GM21526 (cell line): ENCODE measurements around the gene GOLT1A.
"Not testable (repeated sequence)": the region's sequence is repeated elsewhere in the genome, so short reads cannot be mapped to it uniquely, and the experiment has no call there.

Source experiments
- ATAC-seq: cut with Tn5 transposase; IDR thresholded peaks from one replicate; pipeline ENCODE4 v1.9.1; 2021; ENCODE audit warnings: moderate library complexity; ENCODE audit not compliant: unreplicated experiment, low FRiP score

Gene GOLT1A

DNA sequence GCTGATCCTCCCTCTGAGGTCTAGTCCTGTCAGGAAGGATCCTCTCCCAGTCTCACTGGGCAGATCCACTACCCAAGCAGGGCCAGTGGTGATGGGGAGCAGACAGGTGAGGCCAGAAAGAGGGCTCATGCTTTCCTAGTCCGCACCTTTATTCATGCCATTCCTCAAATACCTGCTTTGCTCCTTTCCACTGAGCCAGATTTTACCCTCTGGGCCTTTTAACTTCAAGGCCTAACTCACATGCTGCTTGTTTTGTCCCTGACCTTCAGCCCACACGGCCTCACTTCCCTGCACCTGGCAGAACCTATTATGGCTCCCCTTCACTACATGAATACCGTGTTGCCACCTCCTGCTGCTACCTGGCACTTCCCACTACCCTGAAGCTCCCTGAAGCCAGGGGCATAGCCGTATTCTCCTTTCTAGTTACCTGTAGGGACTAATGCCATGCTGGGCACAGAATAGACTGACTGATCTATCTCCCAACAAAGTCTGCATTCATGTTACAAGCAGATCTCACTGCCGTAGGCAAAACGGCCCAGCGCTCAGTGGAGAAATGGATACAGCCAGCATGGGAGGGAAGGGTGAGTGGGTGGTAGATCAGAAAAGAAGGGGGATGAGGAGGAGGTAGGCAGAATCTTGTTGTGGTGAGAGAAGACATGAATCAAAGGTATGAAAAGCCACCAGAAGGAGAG, 36.1 kb upstream of the GOLT1A start:
- no peak for ATAC-seq

DNA sequence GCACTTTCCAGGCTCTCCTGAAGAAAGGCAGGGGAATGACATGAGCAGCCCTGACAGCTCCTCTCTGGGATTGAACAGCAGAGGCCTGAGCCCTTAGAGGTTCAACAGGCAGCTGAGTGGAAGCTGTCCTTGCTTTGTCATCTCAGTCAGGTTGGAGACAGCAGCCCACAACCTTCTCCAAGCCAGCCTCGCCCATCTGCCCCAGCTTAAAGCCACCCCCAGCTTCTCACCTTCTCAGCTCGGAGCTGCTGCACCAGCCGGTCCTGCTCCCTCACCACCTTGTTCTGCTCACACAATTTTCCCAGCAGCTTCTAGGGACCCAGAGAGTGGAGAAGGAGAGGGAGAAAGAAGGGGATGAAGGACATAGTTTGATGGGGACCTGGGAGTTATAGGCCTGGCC, 35.2 kb upstream of the GOLT1A start:
- ATAC-seq: no peak

DNA sequence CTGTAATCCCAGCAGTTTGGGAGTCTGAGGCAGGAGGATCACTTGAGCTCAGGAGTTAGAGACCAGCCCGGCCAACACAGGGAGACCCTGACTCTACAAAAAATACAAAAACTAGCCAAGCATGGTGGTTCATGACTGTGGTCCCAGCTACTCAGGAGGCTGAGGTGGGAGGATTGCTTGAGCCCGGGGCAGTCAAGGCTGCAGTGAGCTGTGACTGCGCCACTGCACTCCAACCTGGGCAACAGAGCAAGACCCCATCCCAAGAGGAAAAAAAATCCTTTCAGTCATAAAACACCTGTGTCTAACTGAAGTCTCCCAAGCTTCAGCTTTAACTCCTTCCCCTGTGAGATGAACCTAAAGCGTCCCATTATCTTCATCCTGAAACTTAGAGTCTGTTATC, 33.1 kb upstream of the GOLT1A start:
- ATAC-seq: no peak

DNA sequence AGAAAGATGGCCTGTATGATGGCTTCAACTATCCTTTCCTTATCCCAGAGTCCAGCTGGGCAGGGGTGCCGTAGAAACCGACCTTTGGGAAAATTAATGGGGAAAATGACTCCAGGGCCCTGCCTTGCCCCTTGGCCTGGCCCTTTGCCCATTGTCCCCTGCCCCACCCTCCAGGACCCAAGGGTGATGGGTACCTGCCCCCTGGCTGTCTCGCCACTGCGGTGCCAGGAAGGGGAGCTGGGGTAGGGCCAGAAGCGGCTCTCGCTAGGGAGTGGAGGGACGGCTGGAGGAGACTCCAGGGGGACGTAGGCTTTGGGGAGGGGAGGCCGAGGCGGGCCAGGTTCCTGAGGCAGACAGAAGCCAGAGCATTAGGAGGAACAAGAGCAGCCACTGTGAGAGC, 29.1 kb upstream of the GOLT1A start:
- no peak for ATAC-seq

DNA sequence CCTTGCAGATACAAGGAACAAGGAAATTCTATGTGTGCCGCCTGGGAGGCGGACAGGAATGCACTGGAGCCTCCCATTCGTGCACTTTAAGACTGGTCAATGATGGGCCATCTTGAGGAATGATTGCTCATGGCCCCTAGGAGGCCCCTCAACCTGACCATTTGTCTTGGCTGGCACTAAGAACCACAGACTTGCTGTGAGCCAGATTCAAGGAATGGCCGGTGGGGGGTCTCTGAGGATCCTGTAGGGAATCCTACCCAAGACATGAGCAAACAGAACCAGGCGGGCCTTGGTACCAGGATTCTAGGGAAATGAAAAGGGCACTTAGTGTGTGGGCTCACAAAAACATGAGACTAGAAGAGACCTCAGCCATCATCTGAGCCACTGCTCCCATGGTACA, 28.1 kb upstream of the GOLT1A start:
- no peak for ATAC-seq

DNA sequence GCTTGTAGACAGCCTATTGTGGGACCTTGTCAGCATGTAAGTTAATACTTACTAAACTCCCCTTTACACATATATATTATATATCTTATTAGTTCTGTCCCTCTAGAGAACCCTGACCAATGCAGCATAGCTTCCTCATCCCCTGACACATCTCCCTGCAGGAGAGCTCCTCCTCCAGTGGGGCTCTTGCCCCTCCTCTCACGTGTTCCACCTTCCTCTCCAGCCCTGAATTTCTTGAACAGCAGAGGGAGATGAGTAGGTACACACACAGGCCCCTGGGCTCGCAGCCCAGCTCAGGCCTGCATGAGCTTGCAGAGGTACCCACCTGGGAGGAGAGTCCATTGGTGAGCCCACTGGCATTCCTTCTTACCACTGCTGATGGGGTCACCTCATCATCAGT, 27.3 kb upstream of the GOLT1A start:
- no peak for ATAC-seq

DNA sequence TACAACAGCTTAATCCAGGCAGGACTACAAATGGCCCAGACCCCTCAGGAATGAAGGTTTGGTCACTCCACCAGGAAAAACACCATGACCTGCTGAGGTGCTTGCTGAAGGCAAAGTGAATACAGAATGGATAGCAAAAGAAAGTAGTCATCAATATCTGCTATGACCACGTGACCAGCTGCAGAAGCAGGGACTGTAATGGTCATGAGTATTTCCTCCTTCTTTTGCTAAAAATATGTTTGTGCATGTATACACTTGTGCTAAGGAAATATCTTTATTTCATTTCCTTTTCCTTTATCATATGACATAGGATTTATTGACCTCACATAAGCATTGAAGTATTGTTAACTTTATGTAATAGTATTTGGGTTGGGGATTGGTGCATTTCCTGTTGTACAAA, 26.4 kb upstream of the GOLT1A start:
- no peak for ATAC-seq

DNA sequence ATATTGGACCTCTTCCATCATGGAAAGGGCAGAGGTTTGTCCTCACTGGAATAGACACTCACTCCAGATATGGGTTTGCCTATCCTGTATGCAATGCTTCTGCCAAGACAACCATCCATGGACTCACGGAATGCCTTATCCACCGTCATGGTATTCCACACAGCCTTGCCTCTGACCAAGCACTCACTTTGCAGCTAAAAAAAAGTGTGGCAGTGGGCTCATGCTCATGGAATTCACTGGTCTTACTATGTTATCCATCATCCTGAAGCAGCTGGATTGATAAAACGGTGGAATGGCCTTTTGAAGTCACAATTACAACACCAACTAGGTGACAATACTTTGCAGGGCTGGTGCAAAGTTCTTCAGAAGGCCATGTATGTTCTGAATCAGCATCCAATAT, 25.6 kb upstream of the GOLT1A start:
- ATAC-seq: not testable (repeated sequence)

DNA sequence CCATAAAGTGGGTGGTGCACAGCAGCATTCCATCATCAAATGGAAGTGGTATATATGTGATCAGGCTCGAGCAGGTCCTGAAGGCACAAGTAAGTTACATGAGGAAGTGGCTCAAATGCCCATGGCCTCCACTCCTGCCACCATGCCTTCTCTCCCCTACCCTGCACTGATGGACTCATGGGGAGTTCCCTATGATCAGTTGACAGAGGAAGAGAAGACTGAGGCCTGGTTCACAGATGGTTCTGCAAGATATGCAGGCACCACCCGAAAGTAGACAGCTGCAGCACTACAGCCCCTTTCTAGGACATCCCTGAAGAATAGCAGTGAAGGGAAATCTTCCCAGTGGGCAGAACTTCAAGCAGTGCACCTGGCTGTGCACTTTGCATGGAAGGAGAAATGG, 24.7 kb upstream of the GOLT1A start:
- not testable (repeated sequence) for ATAC-seq

DNA sequence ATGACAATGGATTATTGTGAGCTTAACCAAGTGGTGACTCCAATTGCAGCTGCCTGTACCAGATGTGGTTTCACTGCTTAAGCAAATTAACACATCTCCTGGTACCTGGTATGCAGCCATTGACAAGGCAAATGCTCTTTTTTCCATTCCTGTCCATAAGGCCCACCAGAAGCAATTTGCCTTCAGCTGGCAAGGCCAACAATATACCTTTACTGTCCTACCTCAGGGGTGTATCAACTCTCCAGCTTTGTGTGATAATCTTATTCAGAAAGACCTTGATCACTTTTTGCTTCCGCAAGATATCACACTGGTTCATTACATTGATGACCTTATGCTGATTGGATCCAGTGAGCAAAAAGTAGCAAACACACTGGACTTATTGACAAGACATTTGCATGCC, 23.7 kb upstream of the GOLT1A start:
- ATAC-seq: not testable (repeated sequence)

DNA sequence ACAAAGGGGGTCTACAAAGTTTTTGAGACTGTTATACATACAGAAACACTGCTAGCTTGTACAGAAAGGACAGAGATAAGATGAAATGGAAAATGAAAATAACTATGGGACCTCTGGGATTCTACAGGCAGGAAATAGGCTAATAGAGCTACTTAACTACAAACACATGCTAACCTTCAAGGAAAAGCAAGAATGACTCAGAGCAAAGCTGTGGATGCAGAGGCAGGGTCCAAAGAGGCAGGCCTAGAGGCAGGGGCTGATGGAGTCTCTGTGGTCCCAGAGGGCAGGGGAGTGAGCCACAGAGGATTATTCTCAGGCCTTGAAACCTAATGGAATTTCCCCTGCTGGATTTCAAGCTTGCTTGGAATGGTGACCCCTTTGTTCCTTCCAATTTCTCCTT, 18.7 kb upstream of the GOLT1A start:
- no peak for ATAC-seq

DNA sequence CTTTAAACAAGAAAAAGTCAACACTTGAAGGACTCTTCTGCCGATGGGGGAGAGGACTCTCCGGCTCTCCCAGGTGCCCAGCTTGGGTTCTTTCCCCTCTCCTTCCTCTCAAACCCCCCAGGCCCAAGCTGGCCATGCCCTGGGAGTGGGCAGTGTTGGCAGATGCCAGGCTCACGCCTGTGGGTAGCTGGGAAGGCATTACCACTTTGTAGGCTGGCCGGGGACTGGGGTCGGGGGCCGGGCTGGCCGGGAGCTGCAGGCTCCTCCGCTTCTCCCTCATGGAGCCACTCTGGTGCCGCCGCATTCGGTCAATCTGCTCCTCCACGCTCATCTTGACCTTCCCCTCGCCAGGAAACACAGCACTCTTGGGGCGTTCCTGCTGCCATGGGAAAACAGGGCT, 16.4 kb upstream of the GOLT1A start:
- no peak for ATAC-seq

DNA sequence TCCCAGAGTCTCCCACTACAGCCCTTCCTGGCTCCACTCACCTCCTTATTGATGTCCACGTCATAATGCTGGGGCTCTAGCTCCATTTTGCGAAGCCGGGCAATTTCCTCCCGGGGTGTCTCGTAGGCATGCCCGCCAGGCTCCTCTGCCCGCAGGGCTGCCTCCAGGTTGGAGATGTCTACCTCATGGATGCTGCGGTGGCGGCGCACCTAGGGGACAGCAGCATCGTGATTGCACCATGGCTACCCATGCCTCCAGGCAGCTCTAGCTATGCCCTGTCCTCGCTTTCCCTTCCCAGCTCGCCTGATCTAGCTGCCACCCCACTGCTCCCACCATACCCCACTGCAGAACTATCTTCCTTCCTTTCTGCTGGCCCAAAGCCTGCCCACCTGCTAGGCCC, 15.1 kb upstream of the GOLT1A start:
- no peak for ATAC-seq

DNA sequence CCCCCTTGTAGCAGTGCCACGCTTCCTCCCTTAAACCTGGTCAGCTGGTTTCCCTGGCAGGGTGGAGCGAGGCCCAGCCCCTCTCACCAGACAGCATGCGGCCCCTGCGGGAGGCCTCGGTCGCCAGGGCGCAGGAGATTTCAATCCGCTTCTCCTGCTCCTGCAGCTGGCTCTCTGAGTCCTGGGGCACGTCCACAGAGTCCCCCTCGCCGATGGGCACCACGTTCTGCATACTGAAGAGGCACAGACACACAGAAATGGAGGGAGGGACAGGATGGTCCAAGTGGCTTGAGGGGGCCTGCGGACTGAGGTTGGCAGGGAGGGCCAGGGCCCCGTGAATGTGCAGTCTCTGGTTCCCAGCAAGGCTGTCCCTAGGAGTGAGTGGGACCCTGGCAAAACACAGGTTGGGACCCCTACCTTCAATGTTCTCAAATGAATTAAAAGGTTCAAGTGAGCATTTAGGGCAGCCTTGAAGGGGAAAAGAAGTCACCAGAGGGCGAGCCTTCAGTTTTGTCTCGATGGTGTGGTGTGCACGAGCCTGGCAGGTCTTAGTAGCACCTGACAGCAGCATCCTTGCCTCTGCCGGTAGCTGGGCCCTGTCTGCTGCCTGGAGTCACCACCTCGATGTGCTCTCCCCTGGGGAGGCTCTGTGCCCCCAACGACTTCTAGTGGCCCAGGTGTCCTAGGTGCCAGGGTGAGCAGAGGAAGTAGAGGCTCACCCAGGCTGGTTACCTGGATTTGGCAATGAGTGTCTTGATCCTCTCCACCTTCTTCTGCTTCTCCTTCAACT, 14.4 kb upstream of the GOLT1A start:
- no peak for ATAC-seq

DNA sequence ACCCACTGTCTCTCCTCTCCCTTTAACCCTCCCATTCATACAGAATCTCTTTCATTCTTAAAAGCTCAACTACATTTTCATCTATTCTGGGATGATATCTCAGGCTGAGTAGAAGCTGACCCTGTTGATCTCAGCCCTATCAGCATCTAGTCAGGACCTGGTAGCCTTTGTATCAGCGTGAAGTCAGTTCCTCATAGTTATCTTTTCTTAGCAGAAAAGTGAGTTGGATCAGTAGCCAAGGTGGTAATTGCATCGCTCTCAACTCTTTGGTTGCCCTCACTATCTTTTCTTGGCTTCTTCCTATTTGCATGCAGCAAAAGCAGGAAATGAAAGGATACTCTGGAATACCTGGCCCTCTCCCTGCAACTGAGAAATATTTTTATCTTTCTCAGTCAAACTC, 13.6 kb upstream of the GOLT1A start:
- ATAC-seq: no peak

DNA sequence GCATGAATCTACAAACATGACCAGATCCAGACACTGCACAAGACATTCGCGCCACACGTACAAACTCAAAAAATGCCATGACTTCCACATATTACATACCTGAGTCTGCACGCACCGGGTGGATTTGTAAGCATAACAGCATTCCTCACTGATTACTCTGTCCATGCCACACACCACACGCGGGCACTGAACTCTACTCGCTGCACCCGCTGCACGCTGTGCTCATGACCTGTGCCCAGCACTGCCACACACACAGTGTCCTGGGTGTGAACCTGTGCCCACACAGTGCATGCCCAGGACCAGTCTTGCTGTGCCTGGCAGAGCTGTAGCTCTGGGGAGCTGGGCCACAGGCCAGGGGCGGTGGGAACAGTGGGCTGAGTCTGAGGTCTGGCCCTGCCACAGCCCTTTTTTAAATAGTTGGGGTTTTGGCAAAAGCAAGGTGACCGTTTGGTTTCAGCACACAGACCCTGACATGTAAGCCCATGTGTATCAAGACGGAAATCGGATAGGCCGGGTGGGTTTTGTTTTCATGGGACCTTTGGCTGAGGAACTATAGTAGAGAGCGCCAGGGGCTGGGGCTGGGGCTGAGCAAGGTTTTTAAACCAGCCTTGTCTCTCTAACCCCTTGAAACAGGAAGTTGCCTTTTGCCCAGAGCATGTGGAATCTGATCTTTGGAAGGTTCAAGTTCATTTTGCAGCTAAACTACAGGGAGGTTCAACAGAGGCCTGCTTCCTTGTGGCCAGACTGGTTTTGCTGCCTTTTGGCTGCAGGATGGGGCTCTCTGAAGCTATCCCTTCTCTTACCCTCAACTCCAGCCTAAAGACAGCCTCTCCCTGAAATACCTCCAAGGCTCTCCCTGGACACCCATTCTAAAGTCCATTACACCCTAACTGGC, 12.3 kb upstream of the GOLT1A start:
- no peak for ATAC-seq

DNA sequence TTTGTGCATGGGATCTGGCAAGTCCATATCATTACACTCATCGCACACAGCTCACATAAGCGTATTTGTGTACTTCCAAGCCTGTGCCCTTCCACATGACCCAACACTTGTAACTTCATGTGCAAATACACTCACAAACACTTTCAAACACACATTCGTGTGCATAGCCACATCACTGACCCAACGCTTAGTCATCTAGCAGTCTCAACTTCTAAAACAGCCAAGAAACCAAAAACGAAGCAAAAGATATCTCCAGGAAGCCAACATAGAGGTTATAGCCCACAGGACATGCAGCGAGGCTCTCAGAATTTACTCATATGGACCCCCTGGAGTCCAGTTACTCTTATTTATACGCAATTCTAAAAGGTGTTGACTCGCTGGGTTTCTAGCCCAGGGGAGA, 10.9 kb upstream of the GOLT1A start:
- no peak for ATAC-seq

DNA sequence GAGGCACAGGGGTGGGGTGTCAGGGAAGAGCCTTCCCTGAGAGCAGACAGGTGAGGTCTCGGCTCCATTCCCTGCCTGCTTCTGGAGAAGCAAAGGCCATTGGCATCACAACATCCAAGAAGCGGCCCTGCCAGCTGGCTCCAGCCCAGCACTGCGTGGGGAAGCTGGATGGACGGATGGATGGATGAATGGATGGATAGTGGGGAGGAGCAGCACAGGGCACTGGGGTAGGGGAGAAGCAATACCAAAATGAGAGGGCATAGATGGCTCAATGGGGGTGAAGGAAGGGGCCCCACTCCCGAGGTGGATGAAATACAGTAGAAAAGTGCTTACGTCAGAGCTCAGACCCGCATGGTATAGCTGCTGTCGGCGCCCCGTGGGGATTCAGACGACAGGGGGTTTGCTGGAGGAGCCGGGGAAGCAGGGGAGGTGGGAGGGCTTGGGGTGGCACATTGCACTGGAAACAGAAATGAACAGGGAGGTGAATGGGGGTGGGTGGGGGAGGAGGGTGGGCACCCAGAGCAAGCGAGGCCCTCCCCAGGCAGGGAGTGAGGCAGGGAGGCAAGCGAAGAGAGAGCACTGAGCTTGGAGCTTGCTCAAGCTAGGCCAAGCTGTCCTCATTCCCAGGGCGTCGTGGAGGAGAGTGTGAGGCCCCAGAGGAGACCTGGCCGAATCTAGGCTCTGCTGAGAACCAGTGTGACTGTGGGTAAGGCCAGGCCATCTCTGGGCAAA, 9.5 kb upstream of the GOLT1A start:
- ATAC-seq: no peak

DNA sequence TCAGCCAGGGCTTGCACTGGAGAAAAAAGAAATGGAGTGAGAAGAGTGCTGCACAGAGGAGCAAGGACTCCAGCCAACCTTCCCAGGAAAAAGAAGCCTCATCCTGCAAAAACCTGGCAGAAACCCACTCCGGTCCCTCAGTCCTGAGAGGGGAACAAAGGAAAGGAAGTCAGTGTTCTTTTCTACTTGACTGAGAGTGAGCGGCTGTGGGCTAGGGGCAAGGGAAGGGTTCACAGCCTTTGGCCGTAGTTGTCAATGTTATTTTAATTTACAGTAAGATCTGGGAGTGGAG, 8.9 kb upstream of the GOLT1A start:
- ATAC-seq: no peak

DNA sequence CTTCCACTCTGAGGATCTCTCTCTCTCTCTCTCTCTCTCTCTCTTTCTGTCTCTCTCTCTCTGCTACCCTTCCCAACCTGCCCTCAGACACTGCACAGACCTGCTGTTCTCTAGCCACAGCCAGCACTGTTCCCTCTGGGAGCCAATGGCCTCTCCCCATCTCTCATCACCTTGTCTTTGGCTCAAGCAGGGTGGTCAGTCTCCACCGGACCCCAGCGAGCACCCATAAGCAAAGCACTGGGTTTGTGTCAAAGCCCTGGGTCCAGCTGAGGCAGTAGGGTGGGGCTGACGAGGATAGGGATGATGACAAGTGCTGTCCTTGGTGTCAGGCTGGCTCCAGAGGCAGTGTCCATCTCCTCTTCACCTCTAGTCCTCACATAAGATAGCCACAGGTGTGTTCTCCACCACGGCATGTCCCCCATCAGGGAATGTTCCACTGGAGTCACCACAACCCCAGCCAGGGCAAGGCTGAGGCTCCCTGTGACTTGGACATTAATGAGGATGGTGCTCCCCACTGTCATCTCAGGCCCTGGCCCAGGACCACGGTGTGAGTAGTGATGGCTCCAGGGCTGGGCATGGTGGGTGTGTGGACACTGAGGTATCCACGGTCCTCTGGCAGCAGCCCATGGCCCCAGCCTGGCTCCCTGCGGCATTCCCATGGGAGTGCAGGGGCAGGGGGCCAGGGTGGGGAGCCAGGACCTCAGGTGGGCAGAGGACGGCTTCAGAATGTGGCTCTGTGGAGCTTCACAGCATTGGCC, 8.4 kb upstream of the GOLT1A start:
- ATAC-seq: no peak
